COLO668 (cell line): ENCODE measurements around the gene GLRA1.
"Not testable (repeated sequence)": the region's sequence is repeated elsewhere in the genome, so short reads cannot be mapped to it uniquely, and the experiment has no call there.

ENCODE experiments used
- DNase-seq: peaks from one replicate; lab custom pipeline; 2025; ENCODE audit not compliant: unreplicated experiment; lab: John Stamatoyannopoulos, UW

The GLRA1 gene

GRCh38 chr5:151917904-151918303 is 6.7 kb downstream of the GLRA1 start:
- no peak for DNase-seq

GRCh38 chr5:151913425-151913824 is 11.2 kb downstream of the GLRA1 start:
- no peak for DNase-seq

GRCh38 chr5:151912360-151912759 is 12.3 kb downstream of the GLRA1 start:
- DNase-seq = no peak

- DNase-seq = no peak
These were observed 13.6 kb downstream of the GLRA1 start for GRCh38 chr5:151911011-151911410.

- DNase-seq = no peak
These were observed 15.0 kb downstream of the GLRA1 start for GRCh38 chr5:151909628-151910027.

GRCh38 chr5:151906246-151906645 is 18.4 kb downstream of the GLRA1 start:
- no peak for DNase-seq

GRCh38 chr5:151905557-151905961 is 19.1 kb downstream of the GLRA1 start:
- DNase-seq = no peak

- no peak for DNase-seq
These were observed 19.7 kb downstream of the GLRA1 start for GRCh38 chr5:151904909-151905308.

GRCh38 chr5:151904127-151904526 is 20.5 kb downstream of the GLRA1 start:
- DNase-seq = no peak

- no peak for DNase-seq
These were observed 21.4 kb downstream of the GLRA1 start for GRCh38 chr5:151903243-151903653.

GRCh38 chr5:151902215-151902614 is 22.4 kb downstream of the GLRA1 start:
- no peak for DNase-seq

GRCh38 chr5:151901611-151902010 is 23.0 kb downstream of the GLRA1 start:
- no peak for DNase-seq

GRCh38 chr5:151900891-151901290 is 23.8 kb downstream of the GLRA1 start:
- no peak for DNase-seq

GRCh38 chr5:151899399-151899798 is 25.3 kb downstream of the GLRA1 start:
- no peak for DNase-seq

GRCh38 chr5:151897896-151898295 is 26.8 kb downstream of the GLRA1 start:
- DNase-seq = no peak

- DNase-seq = no peak
These were observed 27.6 kb downstream of the GLRA1 start for GRCh38 chr5:151897020-151897552.

GRCh38 chr5:151896031-151896691 is 28.5 kb downstream of the GLRA1 start:
- DNase-seq = no peak

- no peak for DNase-seq
These were observed 29.0 kb downstream of the GLRA1 start for GRCh38 chr5:151895660-151896030.

GRCh38 chr5:151893485-151893884 is 31.2 kb downstream of the GLRA1 start:
- not testable (repeated sequence) for DNase-seq

- DNase-seq = peak; percentile 74
These were observed 32.3 kb downstream of the GLRA1 start for GRCh38 chr5:151892393-151892792.

- DNase-seq = no peak
These were observed 34.4 kb downstream of the GLRA1 start for GRCh38 chr5:151890299-151890698.

GRCh38 chr5:151889614-151890013 is 35.0 kb downstream of the GLRA1 start:
- no peak for DNase-seq
